ENCODE results near the gene TMEM176A.

GRCh38 chr7:150780292-150780691, 20.3 kb upstream of the TMEM176A start:
- TF ChIP-seq CTCF (IDR thresholded peaks at IDR 0.05; ENCODE audit: poor library complexity, severe bottlenecking) (no peak), RAD21 (conservative IDR thresholded peaks at IDR 0.05) (no peak), EP300 (conservative IDR thresholded peaks at IDR 0.05; ENCODE audit: poor library complexity, severe bottlenecking) (no peak), MXI1 (conservative IDR thresholded peaks at IDR 0.05; ENCODE audit: poor library complexity, severe bottlenecking) (no peak), POLR2AphosphoS5 (IDR thresholded peaks at IDR 0.05) (no peak), TAF1 (IDR thresholded peaks at IDR 0.05; ENCODE audit: low read depth) (no peak), REST (IDR thresholded peaks at IDR 0.05; ENCODE audit: borderline replicate concordance) (no peak), SMC3 (conservative IDR thresholded peaks at IDR 0.05; ENCODE audit: poor library complexity) (no peak)
